Sigmoid colon (tissue), 7 donors: ENCODE measurements around the gene ELFN2. TPM values are rescaled to one million over a fixed set of nuclear protein-coding genes. Genes with fewer than 3 reads are reported as not detected.

Experiments
- DNase-seq: peaks from one replicate; pipeline ENCODE4 v3.0.0-alpha.2; 2019
- H3K27ac ChIP-seq, 4 donors: fragments of 200-600 bp; sonication (generic); one replicate each; pipeline ENCODE4 v1.5.1; 2016 to 2019; ENCODE audit warnings: mild to moderate bottlenecking in 1 of 4
- H3K27me3 ChIP-seq, 3 donors: fragments of 200-600 bp; sonication (generic); one replicate each; pipeline ENCODE4 v1.5.1; 2019; ENCODE audit warnings: mild to moderate bottlenecking in 1 of 3
- H3K36me3 ChIP-seq, 4 donors: fragments of 200-600 bp; sonication (generic); one replicate each; pipeline ENCODE4 v1.5.1; 2016 to 2019
- H3K4me1 ChIP-seq, 4 donors: fragments of 200-600 bp; sonication (generic); one replicate each; pipeline ENCODE4 v1.5.1; 2017 to 2019
- H3K4me3 ChIP-seq, 4 donors: fragments of 200-600 bp; sonication (generic); one replicate each; pipeline ENCODE4 v1.5.1; 2017 to 2019; ENCODE audit warnings: mild to moderate bottlenecking in 2 of 4, moderate library complexity in 1 of 4
- H3K9me3 ChIP-seq, 4 donors: fragments of 200-600 bp in 3 of 4; sonication (generic) in 3 of 4; one replicate each; pipeline versions ENCODE4 v1.5.1 to v1.6.1; 2013 to 2019
- CTCF ChIP-seq, 4 experiments: fragments of 450-650 bp in 3 of 4; fragments of 200-600 bp in 1 of 4; IDR thresholded peaks; one replicate each; pipeline ENCODE4 v1.5.1; 2016 to 2019; ENCODE audit warnings: antibody characterized with exemption in 4 of 4, mild to moderate bottlenecking in 3 of 4, moderate library complexity in 2 of 4
- EP300 ChIP-seq, 4 donors: sonication (generic); formaldehyde crosslinking; IDR thresholded peaks; one replicate each; pipeline ENCODE4 v1.6.1; 2017; ENCODE audit warnings: antibody characterized with exemption in 4 of 4
- POLR2A ChIP-seq, 2 donors: fragments of 450-650 bp; IDR thresholded peaks; one replicate each; pipeline ENCODE4 v1.6.1; 2016; ENCODE audit warnings: antibody characterized with exemption in 2 of 2, mild to moderate bottlenecking in 2 of 2, moderate library complexity in 2 of 2
- POLR2AphosphoS5 ChIP-seq, 4 donors: sonication (generic); formaldehyde crosslinking; IDR thresholded peaks; one replicate each; pipeline ENCODE4 v1.6.1; 2017; ENCODE audit warnings: antibody characterized with exemption in 4 of 4
- WGBS, 2 donors: extraction: QIAGEN DNeasy Blood & Tissue Kit; methylation state at CpG; one replicate each; pipeline ENCODE4 v1.1.7; 2013; 5-methylcytosine and 5-hydroxymethylcytosine counted together
- intact Hi-C: fragments of 100-400 bp; cut with DNase I; formaldehyde crosslinking; loops from one replicate; pipeline ENCODE4 v1.15.1; 2023
- polyA plus RNA-seq, 3 donors: library from polyadenylated mRNA; stranded (reverse); fragments of 200-250 nt; gene quantifications; one replicate each; pipeline ENCODE4 v1.2.3, GENCODE V29; 2013
- total RNA-seq, 4 donors: library from RNA; depleted of rRNA; stranded (reverse); fragments of >200 nt; gene quantifications; one replicate each; pipeline ENCODE4 v1.1.0, GENCODE V29; 2016
- donor health status: healthy with polysubstance abuse.
- donor health status: Bipolar disorder and iron deficiency.
- donor health status: healthy.

Gene ELFN2
- total and polyA plus RNA-seq, 7 donors: under 0.01 to 0.55 (median 0.15) TPM; not detected in 3

- Histone ChIP-seq H3K36me3 (no peaks in the 10 kb centered on the region), H3K27ac (no peak overlapping the region), H3K9me3 (no peaks in the 10 kb centered on the region), H3K4me1 (no peaks in the 10 kb centered on the region), H3K4me3 (no peak overlapping the region), H3K27me3 (peaks cover 10 to 75% (median 43%) of the 10 kb centered on the region in 3 donors)
- TF ChIP-seq POLR2A (IDR thresholded peaks at IDR 0.05): no peak
- no peak for TF ChIP-seq EP300 (IDR thresholded peaks at IDR 0.05)
- TF ChIP-seq CTCF (IDR thresholded peaks at IDR 0.05): no peak
- no peak for TF ChIP-seq POLR2AphosphoS5 (IDR thresholded peaks at IDR 0.05)
- 36 to 68% methylated on average over 9 of the region's 9 CpGs for WGBS, 2 donors
- no peak for DNase-seq
- intact Hi-C loops: no loop called here
These were observed 45.8 kb downstream of the ELFN2 start for GRCh38 chr22:37381489-37381888.

- TF ChIP-seq POLR2A (IDR thresholded peaks at IDR 0.05): no peak
- no peak for TF ChIP-seq CTCF (IDR thresholded peaks at IDR 0.05)
- TF ChIP-seq EP300 (IDR thresholded peaks at IDR 0.05): no peak
- TF ChIP-seq POLR2AphosphoS5 (IDR thresholded peaks at IDR 0.05): no peak
- peaks cover 10 to 86% (median 57%) of the 10 kb centered on the region in 3 donors for H3K27me3 ChIP-seq
- H3K27ac ChIP-seq: no peak overlapping the region
- no peaks in the 10 kb centered on the region for H3K9me3 ChIP-seq
- WGBS, 2 donors: 53 to 72% methylated on average over 10 of the region's 10 CpGs
- no peak for DNase-seq
- no peak overlapping the region for H3K4me3 ChIP-seq
- intact Hi-C loops: no loop called here
- H3K36me3 ChIP-seq: no peaks in the 10 kb centered on the region
- H3K4me1 ChIP-seq: no peaks in the 10 kb centered on the region
These were observed 47.6 kb downstream of the ELFN2 start for GRCh38 chr22:37379722-37380121.

- 31 to 34% methylated on average over 13 of the region's 13 CpGs for WGBS, 2 donors
- H3K27ac ChIP-seq: no peak overlapping the region
- H3K4me3 ChIP-seq: no peak overlapping the region
These were observed 48.2 kb downstream of the ELFN2 start for GRCh38 chr22:37379085-37379484.

GRCh38 chr22:37378642-37379058 lies 48.6 kb downstream of the ELFN2 start:
- H3K4me1 ChIP-seq: no peaks in the 10 kb centered on the region
- TF ChIP-seq CTCF (IDR thresholded peaks at IDR 0.05) (no peak), POLR2A (IDR thresholded peaks at IDR 0.05) (no peak), POLR2AphosphoS5 (IDR thresholded peaks at IDR 0.05) (no peak), EP300 (IDR thresholded peaks at IDR 0.05) (no peak)
- DNase-seq: no peak
- WGBS, 2 donors: 16 to 59% methylated on average over 14 of the region's 14 CpGs
- peaks cover 10 to 84% (median 58%) of the 10 kb centered on the region in 3 donors for H3K27me3 ChIP-seq
- H3K9me3 ChIP-seq: no peaks in the 10 kb centered on the region
- H3K36me3 ChIP-seq: no peaks in the 10 kb centered on the region
- intact Hi-C loops: no loop called here
- no peak overlapping the region for H3K27ac ChIP-seq
- no peak overlapping the region for H3K4me3 ChIP-seq

More at GRCh38 chr22:37379085-37379484, 48.2 kb downstream of the ELFN2 start:
- DNase-seq: no peak
- TF ChIP-seq POLR2AphosphoS5 (IDR thresholded peaks at IDR 0.05): no peak
- no peak for TF ChIP-seq CTCF (IDR thresholded peaks at IDR 0.05)
- no peak for TF ChIP-seq POLR2A (IDR thresholded peaks at IDR 0.05)
- no peak for TF ChIP-seq EP300 (IDR thresholded peaks at IDR 0.05)
- Histone ChIP-seq H3K4me1 (no peaks in the 10 kb centered on the region), H3K27me3 (peaks cover 10 to 85% (median 58%) of the 10 kb centered on the region in 3 donors), H3K36me3 (no peaks in the 10 kb centered on the region), H3K9me3 (no peaks in the 10 kb centered on the region)
- intact Hi-C loops: no loop called here

- no peak overlapping the region for H3K4me3 ChIP-seq
- no peaks in the 10 kb centered on the region for H3K9me3 ChIP-seq
- TF ChIP-seq POLR2A (IDR thresholded peaks at IDR 0.05): no peak
- no peak for TF ChIP-seq POLR2AphosphoS5 (IDR thresholded peaks at IDR 0.05)
- TF ChIP-seq CTCF (IDR thresholded peaks at IDR 0.05): no peak
- no peak for TF ChIP-seq EP300 (IDR thresholded peaks at IDR 0.05)
- H3K27ac ChIP-seq: no peak overlapping the region
- no peaks in the 10 kb centered on the region for H3K36me3 ChIP-seq
- H3K27me3 ChIP-seq: peaks cover 10 to 82% (median 51%) of the 10 kb centered on the region in 3 donors
- H3K4me1 ChIP-seq: no peaks in the 10 kb centered on the region
- 56 to 73% methylated on average over 14 of the region's 14 CpGs for WGBS, 2 donors
- no peak for DNase-seq
- intact Hi-C loops: no loop called here
These were observed 49.4 kb downstream of the ELFN2 start for GRCh38 chr22:37377927-37378326.
